IPS-20b (cell line): ENCODE measurements around the gene DEDD2.

Source experiments
- H3K27ac ChIP-seq: one replicate; pipeline ENCODE4 v1.5.1; 2013; ENCODE audit warnings: low read length
- H3K27me3 ChIP-seq: 2 replicates; pipeline ENCODE4 v1.6.1; 2013; ENCODE audit warnings: mild to moderate bottlenecking, low read length, inconsistent platforms; ENCODE audit not compliant: insufficient read depth
- H3K36me3 ChIP-seq: 2 replicates; pipeline ENCODE4 v1.6.1; 2013; ENCODE audit warnings: low read depth, mild to moderate bottlenecking, inconsistent platforms, low read length, moderate library complexity; ENCODE audit not compliant: insufficient read depth
- H3K4me1 ChIP-seq: 2 replicates; pipeline ENCODE4 v1.6.1; 2013; ENCODE audit warnings: mild to moderate bottlenecking, control low read depth, inconsistent platforms, low read length, moderate library complexity; ENCODE audit not compliant: insufficient read depth
- H3K4me3 ChIP-seq: 2 replicates; pipeline ENCODE4 v1.5.1; 2013; ENCODE audit warnings: mild to moderate bottlenecking, low read length, inconsistent platforms
- H3K9ac ChIP-seq: 2 replicates; pipeline ENCODE4 v1.6.1; 2013; ENCODE audit warnings: low read depth, mild to moderate bottlenecking, inconsistent platforms, low read length, moderate library complexity
- H3K9me3 ChIP-seq: 2 replicates; pipeline ENCODE4 v1.6.1; 2013; ENCODE audit warnings: mild to moderate bottlenecking, low read depth, low read length, inconsistent platforms; ENCODE audit not compliant: insufficient read depth

The DEDD2 gene

GRCh38 chr19:42201489-42202289 is 15.8 kb downstream of the DEDD2 start:
- Histone ChIP-seq H3K36me3 (peaks cover 76% of the 10 kb centered on the region), H3K4me1 (peaks cover 13% of the 10 kb centered on the region), H3K27me3 (no peaks in the 10 kb centered on the region), H3K27ac (no peak overlapping the region), H3K9me3 (no peaks in the 10 kb centered on the region), H3K9ac (no peak overlapping the region), H3K4me3 (no peak overlapping the region)

DNA sequence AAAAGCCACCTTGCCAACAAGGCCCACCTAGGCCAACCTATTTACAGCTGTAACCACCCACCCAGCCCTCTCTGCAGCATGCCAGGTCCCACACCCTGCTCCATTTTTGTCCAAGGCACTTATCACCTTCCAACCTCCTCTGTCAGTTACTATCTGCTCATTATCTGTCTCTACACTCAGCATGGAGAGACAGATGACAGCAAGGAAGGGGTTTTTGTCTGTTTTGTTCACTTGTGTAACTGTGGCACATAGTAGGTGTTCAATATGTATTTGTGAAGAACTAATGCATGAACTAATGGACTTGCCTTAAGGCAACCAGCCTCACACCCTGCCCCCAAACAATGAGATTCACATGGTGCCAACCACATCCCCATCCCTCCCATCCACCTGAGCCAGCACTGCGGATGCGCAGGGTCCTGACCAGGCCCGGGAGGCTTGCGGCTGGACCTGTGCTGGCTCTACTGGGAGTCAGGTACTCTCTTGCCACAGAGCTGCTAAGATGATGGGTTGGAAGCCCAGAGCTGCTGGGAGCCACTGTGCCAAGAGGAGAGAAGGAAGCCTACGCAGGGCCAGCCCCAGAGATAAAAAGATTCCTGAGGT is 17.3 kb downstream of the DEDD2 start:
- Histone ChIP-seq H3K27me3 (no peaks in the 10 kb centered on the region), H3K4me3 (no peak overlapping the region), H3K9me3 (no peaks in the 10 kb centered on the region), H3K27ac (no peak overlapping the region), H3K9ac (no peak overlapping the region), H3K36me3 (peaks cover 62% of the 10 kb centered on the region), H3K4me1 (peaks cover 13% of the 10 kb centered on the region)

GRCh38 chr19:42199440-42200115 is 17.9 kb downstream of the DEDD2 start:
- Histone ChIP-seq H3K27me3 (no peaks in the 10 kb centered on the region), H3K4me1 (peaks cover 9% of the 10 kb centered on the region; the same call in 1 of the 2 replicates), H3K4me3 (no peak overlapping the region), H3K27ac (no peak overlapping the region), H3K9ac (no peak overlapping the region), H3K9me3 (no peaks in the 10 kb centered on the region), H3K36me3 (peaks cover 58% of the 10 kb centered on the region)

DNA sequence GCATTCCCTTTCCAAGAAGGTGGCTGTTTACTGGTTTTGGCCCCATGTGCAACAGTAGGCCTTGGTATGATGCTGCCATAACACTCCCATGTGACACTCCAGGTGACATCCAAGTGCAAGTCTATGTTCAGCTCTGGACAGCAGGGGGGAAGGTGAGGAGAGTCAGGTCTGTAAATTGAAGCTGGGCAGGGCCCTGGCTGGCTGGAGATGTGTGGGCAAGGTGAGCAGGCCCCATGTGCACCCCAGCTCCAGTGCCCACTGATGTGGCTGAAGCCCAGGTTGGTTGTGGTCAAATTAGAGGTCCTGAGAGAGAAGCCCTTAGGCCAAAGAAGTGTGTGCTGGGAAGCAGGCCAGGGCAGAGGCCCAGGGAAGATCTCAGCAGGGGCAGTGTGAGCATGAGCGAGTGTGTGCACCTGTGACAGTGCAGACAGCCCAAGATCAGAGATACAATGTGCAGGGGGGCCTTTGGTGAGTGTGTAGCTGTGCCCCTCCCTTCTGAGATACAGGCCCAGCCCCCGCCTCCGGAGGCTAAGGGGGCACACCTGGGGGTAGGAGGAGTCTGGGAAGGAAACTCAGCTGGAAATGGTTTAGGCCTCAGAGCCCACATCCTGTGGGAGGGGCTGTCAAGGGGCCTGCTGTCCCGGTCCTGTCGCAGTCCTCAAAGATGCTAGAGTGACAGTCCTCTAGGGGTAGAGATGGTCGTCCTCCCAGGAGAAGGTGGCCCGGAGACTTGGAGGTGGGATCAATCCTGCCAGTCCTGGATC is 18.6 kb downstream of the DEDD2 start:
- H3K9ac ChIP-seq = no peak overlapping the region; the same call in 1 of the 2 replicates

DNA sequence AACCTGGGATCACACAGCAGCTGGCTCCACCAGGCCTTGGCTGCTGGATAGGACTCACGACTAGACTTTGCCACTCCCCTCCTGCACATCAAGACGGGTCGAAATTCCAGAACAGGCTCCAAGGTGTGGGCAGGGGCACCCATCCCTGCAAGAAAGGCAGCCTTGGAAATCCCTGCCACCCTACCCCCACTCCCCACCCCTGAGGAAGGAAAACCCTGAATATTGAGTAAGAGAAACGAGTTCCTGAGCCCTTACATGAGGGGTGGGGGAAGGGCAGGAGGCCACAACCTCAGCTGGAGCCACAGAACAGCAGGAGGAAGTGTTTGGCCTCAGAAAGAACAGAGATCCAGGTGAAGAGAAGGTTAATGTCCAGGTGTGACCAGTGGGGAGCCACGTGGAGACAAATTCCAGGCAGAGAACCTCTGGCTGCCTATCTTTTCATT is 20.1 kb downstream of the DEDD2 start:
- Histone ChIP-seq H3K9me3 (no peaks in the 10 kb centered on the region), H3K9ac (peak overlapping the region; percentile 3; the same call in 1 of the 2 replicates), H3K27me3 (no peaks in the 10 kb centered on the region), H3K4me3 (no peak overlapping the region), H3K27ac (no peak overlapping the region), H3K36me3 (peaks cover 37% of the 10 kb centered on the region), H3K4me1 (peaks cover 5% of the 10 kb centered on the region; the same call in 1 of the 2 replicates)

More for the DNA sequence above, 18.6 kb downstream of the DEDD2 start:
- Histone ChIP-seq H3K27me3 (no peaks in the 10 kb centered on the region), H3K9me3 (no peaks in the 10 kb centered on the region), H3K4me1 (peaks cover 5% of the 10 kb centered on the region; the same call in 1 of the 2 replicates), H3K36me3 (peaks cover 52% of the 10 kb centered on the region), H3K4me3 (no peak overlapping the region), H3K27ac (no peak overlapping the region)

DNA sequence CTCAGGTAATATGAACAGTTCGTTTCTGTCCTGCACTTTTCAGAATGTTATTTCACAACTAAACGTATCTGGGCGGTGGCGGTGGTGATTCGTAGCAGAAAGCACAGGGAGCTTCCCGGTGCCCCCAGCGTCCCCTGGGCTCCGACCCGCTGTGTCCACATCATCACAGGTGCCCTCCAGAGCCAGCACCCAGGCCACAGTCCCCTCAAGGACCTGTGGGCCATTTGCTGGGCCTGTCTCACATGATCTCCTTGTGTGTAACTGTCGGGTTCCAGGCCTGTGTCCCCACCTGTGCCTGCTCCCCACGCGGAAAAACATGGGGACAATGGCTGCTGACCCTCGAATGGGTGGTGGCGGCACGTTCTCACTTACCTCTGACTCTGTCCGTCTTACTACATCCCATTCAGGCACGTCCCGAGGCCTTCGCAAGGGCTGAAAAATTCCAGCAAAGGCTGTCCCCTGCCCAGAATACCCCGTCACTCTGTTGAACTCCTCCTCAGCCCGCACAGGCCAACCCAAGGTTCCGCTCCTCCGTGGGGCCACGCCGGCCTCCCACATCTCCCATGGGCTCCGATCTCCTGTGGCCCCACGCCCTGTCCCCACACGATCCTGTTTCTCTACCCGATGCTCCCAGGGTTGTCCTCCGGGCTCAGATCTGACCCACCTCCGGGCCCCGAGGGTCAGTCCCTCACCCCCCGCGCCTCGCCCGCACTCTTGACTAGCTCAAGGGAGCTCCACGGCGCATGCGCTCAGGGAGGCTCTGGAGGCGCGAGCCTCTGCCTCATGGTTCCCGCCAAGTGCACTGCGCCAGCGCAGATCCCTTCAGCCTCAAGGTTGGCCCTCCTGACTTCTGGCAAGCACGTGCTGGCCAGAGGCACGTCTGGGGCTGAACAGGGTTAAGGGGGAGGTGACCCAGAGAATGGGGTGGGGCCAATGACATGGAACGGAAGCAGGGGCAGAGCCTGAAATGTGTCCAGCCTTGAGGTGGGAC is 21.2 kb downstream of the DEDD2 start:
- no peak overlapping the region for H3K9ac ChIP-seq
- no peak overlapping the region for H3K4me3 ChIP-seq
- no peaks in the 10 kb centered on the region for H3K27me3 ChIP-seq
- H3K27ac ChIP-seq = no peak overlapping the region
- H3K4me1 ChIP-seq = peaks cover 5% of the 10 kb centered on the region; the same call in 1 of the 2 replicates
- H3K9me3 ChIP-seq = no peaks in the 10 kb centered on the region
- H3K36me3 ChIP-seq = peaks cover 26% of the 10 kb centered on the region

DNA sequence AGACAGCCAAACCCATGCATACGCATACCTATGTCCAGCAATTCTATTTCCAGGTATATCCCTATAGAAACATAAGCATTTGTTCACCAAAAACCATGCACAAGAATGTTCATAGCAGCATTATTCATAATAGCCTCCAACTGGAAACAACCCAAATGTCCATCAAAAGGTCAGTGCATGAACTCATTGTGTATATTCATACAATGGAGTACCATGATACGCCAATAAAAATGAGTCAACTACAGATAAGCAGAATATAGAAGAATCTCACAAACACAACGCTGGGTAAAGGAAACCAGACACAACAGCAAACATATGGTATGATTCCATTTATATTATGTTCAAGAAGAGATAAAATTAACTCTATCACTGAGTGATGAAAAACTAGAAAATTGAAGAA is 23.8 kb downstream of the DEDD2 start:
- Histone ChIP-seq H3K4me3 (no peak overlapping the region), H3K36me3 (peaks cover 3% of the 10 kb centered on the region), H3K27me3 (no peaks in the 10 kb centered on the region), H3K27ac (no peak overlapping the region), H3K4me1 (peaks cover 5% of the 10 kb centered on the region; the same call in 1 of the 2 replicates), H3K9ac (no peak overlapping the region), H3K9me3 (no peaks in the 10 kb centered on the region)

DNA sequence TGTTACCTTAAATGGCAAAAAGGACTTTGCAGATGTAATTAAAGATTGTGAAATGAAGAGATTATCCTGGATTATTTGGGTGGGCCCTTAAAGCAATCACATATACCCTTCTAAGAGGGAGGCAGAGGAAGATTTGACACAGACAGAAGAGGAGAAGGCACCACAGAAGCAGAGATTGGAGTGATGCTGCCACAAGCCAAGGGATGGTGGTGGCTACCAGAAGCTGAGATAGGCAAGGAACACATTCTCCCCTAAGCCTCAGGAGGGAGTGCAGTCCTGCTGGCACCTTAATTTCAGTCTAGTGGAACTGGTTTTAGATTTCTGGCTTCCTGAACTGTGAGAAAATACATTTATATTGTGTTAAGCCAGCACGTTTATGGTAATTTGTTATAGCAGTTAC is 24.2 kb downstream of the DEDD2 start:
- Histone ChIP-seq H3K4me1 (peaks cover 5% of the 10 kb centered on the region; the same call in 1 of the 2 replicates), H3K36me3 (no peaks in the 10 kb centered on the region), H3K9me3 (no peaks in the 10 kb centered on the region), H3K4me3 (no peak overlapping the region), H3K9ac (no peak overlapping the region), H3K27ac (no peak overlapping the region), H3K27me3 (no peaks in the 10 kb centered on the region)

GRCh38 chr19:42191855-42192254 is 25.6 kb downstream of the DEDD2 start:
- no peaks in the 10 kb centered on the region for H3K27me3 ChIP-seq

GRCh38 chr19:42191330-42191729 is 26.1 kb downstream of the DEDD2 start:
- H3K36me3 ChIP-seq = no peaks in the 10 kb centered on the region
- no peak overlapping the region for H3K4me3 ChIP-seq
- H3K9me3 ChIP-seq = no peaks in the 10 kb centered on the region
- no peaks in the 10 kb centered on the region for H3K4me1 ChIP-seq
- H3K27me3 ChIP-seq = peaks cover 3% of the 10 kb centered on the region; the same call in 1 of the 2 replicates
- no peak overlapping the region for H3K27ac ChIP-seq
- H3K9ac ChIP-seq = no peak overlapping the region

More at GRCh38 chr19:42191855-42192254, 25.6 kb downstream of the DEDD2 start:
- H3K36me3 ChIP-seq = no peaks in the 10 kb centered on the region
- H3K9me3 ChIP-seq = no peaks in the 10 kb centered on the region
- no peaks in the 10 kb centered on the region; the same call in 1 of the 2 replicates for H3K4me1 ChIP-seq
- no peak overlapping the region for H3K9ac ChIP-seq
- no peak overlapping the region for H3K27ac ChIP-seq
- H3K4me3 ChIP-seq = no peak overlapping the region
